ENCODE results near the gene PRKCSH. TPM values are rescaled to one million over a fixed set of nuclear protein-coding genes. Genes with fewer than 3 reads are reported as not detected.
A peak's percentile ranks its signal among the peaks of the same experiment; 100 is the strongest.

PRKCSH gene
- polyA plus RNA-seq, 4 donors, result 118 to 453 (median 160) TPM

DNA sequence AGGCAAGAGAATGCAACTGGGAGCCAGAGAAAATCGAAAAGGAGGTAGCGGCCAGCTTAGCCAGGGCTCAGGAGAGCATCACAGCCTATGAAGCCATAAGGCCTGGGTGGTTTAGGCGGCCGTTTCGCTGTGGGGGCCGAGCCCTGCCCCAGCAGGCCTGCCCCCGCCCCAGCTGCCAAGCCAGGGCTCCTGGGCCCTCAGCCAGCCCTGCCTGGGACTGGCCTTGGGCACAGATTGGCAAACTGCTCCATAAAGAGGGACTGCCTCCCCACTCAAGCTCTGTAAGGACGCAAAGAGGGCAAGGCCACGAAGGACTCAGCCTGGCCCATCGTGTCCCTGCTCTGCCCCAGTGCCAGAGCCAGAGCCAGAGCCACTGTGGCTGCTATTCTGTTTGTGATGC is 60.0 kb downstream of the PRKCSH start:
- no peak overlapping the region for H3K27ac ChIP-seq (ENCODE audit: low read depth in 1 of 3, low read length in 2 of 3)
- H3K36me3 ChIP-seq (ENCODE audit: control insufficient read depth in 3 of 3, insufficient read depth in 2 of 3, low read depth in 1 of 3, low read length in 3 of 3), result peaks cover 0 to 83% (median 2%) of the 10 kb centered on the region in 3 donors
- WGBS, 3 donors, result 85 to 99% (median 94%) methylated on average over 10 of the region's 10 CpGs
- no peak overlapping the region for H3K4me3 ChIP-seq (ENCODE audit: low read depth in 1 of 3, low read length in 3 of 3)
- H3K9me3 ChIP-seq (ENCODE audit: control insufficient read depth in 2 of 2, insufficient read depth in 1 of 2, low read depth in 1 of 2, low read length in 1 of 2), result no peaks in the 10 kb centered on the region
- no peak for DNase-seq
- H3K4me1 ChIP-seq (ENCODE audit: control insufficient read depth in 3 of 3, insufficient read depth in 2 of 3, low read depth in 1 of 3, low read length in 2 of 3), result peaks cover 0 to 9% (median 0%) of the 10 kb centered on the region in 3 donors
- H3K27me3 ChIP-seq (ENCODE audit: control insufficient read depth in 3 of 3, insufficient read depth in 3 of 3, low read length in 3 of 3), result no peaks in the 10 kb centered on the region
- FAIRE-seq, result no peak

DNA sequence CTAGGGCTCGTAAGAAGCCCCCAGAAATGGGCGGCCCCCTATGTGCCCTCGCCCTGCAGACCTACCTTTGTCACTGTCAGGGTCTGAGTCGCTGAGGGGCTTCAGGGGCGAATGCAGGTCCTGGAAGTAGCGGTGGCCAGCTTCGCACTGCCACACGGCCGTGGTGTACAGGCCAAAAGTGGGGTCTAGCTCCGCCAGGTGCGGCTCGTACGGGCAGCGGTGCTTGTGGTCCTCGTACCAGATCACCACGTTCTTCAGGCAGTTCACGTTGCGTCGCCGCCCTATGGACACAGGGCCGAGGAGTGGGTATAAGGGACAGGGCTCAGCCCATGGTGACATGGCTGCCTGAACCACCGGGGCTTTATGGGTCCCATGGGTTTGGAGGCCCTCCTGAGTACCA is 60.5 kb downstream of the PRKCSH start:
- DNase-seq (no peak), FAIRE-seq (no peak)
- H3K4me3 ChIP-seq (ENCODE audit: low read depth in 1 of 3, low read length in 3 of 3), result no peak overlapping the region
- H3K36me3 ChIP-seq (ENCODE audit: control insufficient read depth in 3 of 3, insufficient read depth in 2 of 3, low read depth in 1 of 3, low read length in 3 of 3), result peaks cover 0 to 85% (median 2%) of the 10 kb centered on the region in 3 donors
- H3K27ac ChIP-seq (ENCODE audit: low read depth in 1 of 3, low read length in 2 of 3), result no peak overlapping the region
- no peaks in the 10 kb centered on the region for H3K27me3 ChIP-seq (ENCODE audit: control insufficient read depth in 3 of 3, insufficient read depth in 3 of 3, low read length in 3 of 3)
- no peaks in the 10 kb centered on the region for H3K9me3 ChIP-seq (ENCODE audit: control insufficient read depth in 2 of 2, insufficient read depth in 1 of 2, low read depth in 1 of 2, low read length in 1 of 2)
- WGBS, 3 donors, result 96% methylated on average over 22 of the region's 22 CpGs
- H3K4me1 ChIP-seq (ENCODE audit: control insufficient read depth in 3 of 3, insufficient read depth in 2 of 3, low read depth in 1 of 3, low read length in 2 of 3), result peaks cover 0 to 6% (median 0%) of the 10 kb centered on the region in 3 donors

DNA sequence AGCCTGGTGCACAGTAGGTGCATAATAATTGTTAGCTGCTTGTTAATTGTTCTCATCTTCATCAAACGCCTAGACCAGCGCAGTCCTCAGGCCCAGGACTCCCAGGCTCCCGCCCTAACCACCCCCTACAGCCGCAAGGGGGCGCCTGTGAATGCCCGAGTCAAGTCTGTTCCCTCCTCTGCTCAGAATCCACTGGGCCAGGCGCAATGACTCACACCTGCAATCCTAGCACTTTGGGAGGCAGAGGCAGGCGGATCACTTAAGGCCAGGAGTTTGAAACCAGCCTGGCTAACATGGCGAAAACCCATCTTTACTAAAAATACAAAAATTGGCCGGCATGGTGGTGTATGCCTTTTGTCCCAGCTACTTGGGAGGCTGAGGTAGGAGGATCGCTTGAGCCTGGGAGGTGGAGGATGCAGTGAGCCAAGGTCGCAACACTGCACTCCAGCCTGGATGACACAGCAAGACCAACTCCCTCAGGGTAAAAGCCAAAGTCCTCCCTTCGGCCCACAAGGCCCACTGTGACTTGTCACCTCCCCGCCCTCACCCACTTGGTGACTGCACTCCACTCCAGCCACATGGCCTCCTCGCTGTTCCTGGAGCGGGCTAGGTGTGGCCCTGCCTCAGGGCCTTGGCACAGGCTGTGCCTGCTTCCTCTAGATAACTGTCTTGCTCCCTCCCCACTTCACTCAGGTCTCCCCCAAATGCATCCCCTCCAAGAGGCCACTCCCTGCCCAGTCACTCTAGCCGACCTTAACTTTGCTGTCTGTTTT is 61.1 kb downstream of the PRKCSH start:
- Histone ChIP-seq H3K27ac (ENCODE audit: low read depth in 1 of 3, low read length in 2 of 3) (peak overlapping the region in 1 of 3 donors; percentile 9), H3K27me3 (ENCODE audit: control insufficient read depth in 3 of 3, insufficient read depth in 3 of 3, low read length in 3 of 3) (no peaks in the 10 kb centered on the region), H3K4me3 (ENCODE audit: low read depth in 1 of 3, low read length in 3 of 3) (no peak overlapping the region), H3K9me3 (ENCODE audit: control insufficient read depth in 2 of 2, insufficient read depth in 1 of 2, low read depth in 1 of 2, low read length in 1 of 2) (no peaks in the 10 kb centered on the region), H3K4me1 (ENCODE audit: control insufficient read depth in 3 of 3, insufficient read depth in 2 of 3, low read depth in 1 of 3, low read length in 2 of 3) (no peaks in the 10 kb centered on the region), H3K36me3 (ENCODE audit: control insufficient read depth in 3 of 3, insufficient read depth in 2 of 3, low read depth in 1 of 3, low read length in 3 of 3) (peaks cover 0 to 87% (median 2%) of the 10 kb centered on the region in 3 donors)
- 64 to 71% (median 71%) methylated on average over 17 of the region's 17 CpGs for WGBS, 3 donors
- DNase-seq (peak; percentile 60 to 69), FAIRE-seq (no peak)

DNA sequence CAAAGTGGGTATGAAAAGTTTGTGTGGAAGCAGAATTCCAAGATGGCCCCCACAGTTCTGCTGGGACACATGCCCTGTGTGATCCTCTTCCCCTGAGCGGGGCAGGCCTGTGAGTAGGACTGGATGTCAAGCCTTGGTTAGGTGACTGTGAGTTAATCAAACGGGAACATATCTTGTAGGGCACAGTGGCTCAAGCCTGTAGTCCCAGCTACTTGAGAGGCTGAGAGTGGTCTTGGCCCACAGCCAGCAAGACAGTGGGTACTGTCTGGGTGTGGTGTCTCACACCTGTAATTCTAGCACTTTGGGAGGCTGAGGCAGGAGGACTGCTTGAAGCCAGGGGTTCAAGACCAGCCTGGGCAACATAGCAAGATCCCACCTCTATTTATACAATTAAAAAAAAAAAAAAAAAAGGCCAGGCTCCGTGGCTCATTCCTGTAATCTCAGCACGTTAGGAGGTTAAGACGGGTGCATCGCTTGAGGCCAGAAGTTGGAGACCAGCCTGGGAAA is 63.8 kb downstream of the PRKCSH start:
- FAIRE-seq (no peak), DNase-seq (no peak)
- H3K36me3 ChIP-seq (ENCODE audit: control insufficient read depth in 3 of 3, insufficient read depth in 2 of 3, low read depth in 1 of 3, low read length in 3 of 3), result peaks cover 2 to 80% (median 3%) of the 10 kb centered on the region in 3 donors
- H3K27me3 ChIP-seq (ENCODE audit: control insufficient read depth in 3 of 3, insufficient read depth in 3 of 3, low read length in 3 of 3), result no peaks in the 10 kb centered on the region
- no peaks in the 10 kb centered on the region for H3K9me3 ChIP-seq (ENCODE audit: control insufficient read depth in 2 of 2, insufficient read depth in 1 of 2, low read depth in 1 of 2, low read length in 1 of 2)
- H3K4me3 ChIP-seq (ENCODE audit: low read depth in 1 of 3, low read length in 3 of 3), result no peak overlapping the region
- 84 to 91% (median 85%) methylated on average over 6 of the region's 6 CpGs for WGBS, 3 donors
- no peaks in the 10 kb centered on the region for H3K4me1 ChIP-seq (ENCODE audit: control insufficient read depth in 3 of 3, insufficient read depth in 2 of 3, low read depth in 1 of 3, low read length in 2 of 3)
- no peak overlapping the region for H3K27ac ChIP-seq (ENCODE audit: low read depth in 1 of 3, low read length in 2 of 3)

GRCh38 chr19:11499890-11500420 is 64.5 kb downstream of the PRKCSH start:
- no peak for DNase-seq
- H3K36me3 ChIP-seq (ENCODE audit: control insufficient read depth in 3 of 3, insufficient read depth in 2 of 3, low read depth in 1 of 3, low read length in 3 of 3), result peaks cover 2 to 74% (median 3%) of the 10 kb centered on the region in 3 donors

More at GRCh38 chr19:11499890-11500420, 64.5 kb downstream of the PRKCSH start:
- Histone ChIP-seq H3K27me3 (ENCODE audit: control insufficient read depth in 3 of 3, insufficient read depth in 3 of 3, low read length in 3 of 3) (no peaks in the 10 kb centered on the region), H3K4me1 (ENCODE audit: control insufficient read depth in 3 of 3, insufficient read depth in 2 of 3, low read depth in 1 of 3, low read length in 2 of 3) (no peaks in the 10 kb centered on the region), H3K27ac (ENCODE audit: low read depth in 1 of 3, low read length in 2 of 3) (no peak overlapping the region), H3K9me3 (ENCODE audit: control insufficient read depth in 2 of 2, insufficient read depth in 1 of 2, low read depth in 1 of 2, low read length in 1 of 2) (no peaks in the 10 kb centered on the region), H3K4me3 (ENCODE audit: low read depth in 1 of 3, low read length in 3 of 3) (no peak overlapping the region)
- 61 to 73% (median 64%) methylated on average over 7 of the region's 7 CpGs for WGBS, 3 donors
- no peak for FAIRE-seq

Other genes with a start within 250 kb of the PRKCSH start
- gene KANK2, start 238.1 kb upstream of the PRKCSH start, polyA plus RNA-seq, result 10 to 100 TPM; 10.7 to 83.6 (median 45.5) TPM
- 10 to 100 TPM in 1 of 4 donors, under 1 TPM in 1, not detected in 2; 0.16 to 13.0 TPM for gene ANGPTL8, start 196.0 kb upstream of the PRKCSH start, polyA plus RNA-seq
- 10 to 100 TPM; 44.4 to 68.0 (median 51.0) TPM for gene DOCK6, start 173.1 kb upstream of the PRKCSH start, polyA plus RNA-seq
- gene TSPAN16, start 139.5 kb upstream of the PRKCSH start, polyA plus RNA-seq, result not detected
- 10 to 100 TPM in 2 of 4 donors, 1 to 10 TPM in 2; 3.6 to 78.7 (median 9.3) TPM for gene RAB3D, start 96.0 kb upstream of the PRKCSH start, polyA plus RNA-seq
- gene TMEM205, start 89.4 kb upstream of the PRKCSH start, polyA plus RNA-seq, result 100 to 1,000 TPM in 1 of 4 donors, 10 to 100 TPM in 3; 39.8 to 127 (median 86.7) TPM
- 10 to 100 TPM; 24.1 to 70.4 (median 50.3) TPM for gene CCDC159, start 89.1 kb upstream of the PRKCSH start, polyA plus RNA-seq
- gene PLPPR2, start 80.2 kb upstream of the PRKCSH start, polyA plus RNA-seq, result 1 to 10 TPM; 3.1 to 9.7 (median 6.2) TPM
- 1 to 10 TPM; 3.0 to 4.0 (median 3.2) TPM for gene SWSAP1, start 61.0 kb upstream of the PRKCSH start, polyA plus RNA-seq
- 10 to 100 TPM in 1 of 4 donors, 1 to 10 TPM in 2, under 1 TPM in 1; 0.45 to 12.0 (median 2.0) TPM for gene EPOR, start 51.3 kb upstream of the PRKCSH start, polyA plus RNA-seq
- gene RGL3, start 16.3 kb upstream of the PRKCSH start, polyA plus RNA-seq, result 1 to 10 TPM in 3 of 4 donors, not detected in 1; 1.1 to 5.6 (median 1.5) TPM
- gene ODAD3, start 514 bp upstream of the PRKCSH start, polyA plus RNA-seq, result under 1 TPM in 2 of 4 donors, not detected in 2; 0.25 to 0.30 TPM
- 1 to 10 TPM in 1 of 4 donors, under 1 TPM in 3; 0.30 to 2.1 (median 0.63) TPM for gene ELAVL3, start 45.4 kb downstream of the PRKCSH start, polyA plus RNA-seq
- gene ZNF653, start 70.2 kb downstream of the PRKCSH start, polyA plus RNA-seq, result 10 to 100 TPM in 2 of 4 donors, 1 to 10 TPM in 2; 7.5 to 25.1 (median 10.4) TPM
- gene ECSIT, start 93.5 kb downstream of the PRKCSH start, polyA plus RNA-seq, result 100 to 1,000 TPM in 1 of 4 donors, 10 to 100 TPM in 3; 39.9 to 106 (median 86.9) TPM
- gene CNN1, start 103.2 kb downstream of the PRKCSH start, polyA plus RNA-seq, result 10 to 100 TPM in 2 of 4 donors, 1 to 10 TPM in 2; 1.1 to 44.8 (median 15.9) TPM
- 10 to 100 TPM; 39.0 to 80.3 (median 53.5) TPM for gene ELOF1, start 123.6 kb downstream of the PRKCSH start, polyA plus RNA-seq
- gene ACP5, start 142.0 kb downstream of the PRKCSH start, polyA plus RNA-seq, result 100 to 1,000 TPM in 1 of 4 donors, 10 to 100 TPM in 3; 22.8 to 195 (median 33.3) TPM
- 10 to 100 TPM in 1 of 4 donors, 1 to 10 TPM in 3; 3.8 to 15.7 (median 6.0) TPM for gene ZNF627, start 161.8 kb downstream of the PRKCSH start, polyA plus RNA-seq

Data from small intestine (tissue), 7 donors.